HCT116 (cell line): ENCODE results near the gene ZNF462. TPM values are rescaled to one million over a fixed set of nuclear protein-coding genes. Genes with fewer than 3 reads are reported as not detected.

Experiments
- ATAC-seq: fragments of 200-7000 bp; cut with Tn5 transposase; 2 replicates; pipeline ENCODE4 v1.9.1; 2020; ENCODE audit warnings: mild to moderate bottlenecking, moderate library complexity
- BruUV-seq: library from RNA; stranded (reverse); fragments of 400-500 nt; replicated peaks from 2 replicates; lab custom pipeline; 2021; lab: Mats Ljungman, UMichigan
- CTCF ChIA-PET: fragments of 300-600 bp; sonication (Branson Sonifier 250); formaldehyde crosslinking; loops from one replicate; lab custom pipeline; 2021; ENCODE audit warnings: antibody characterized with exemption; lab: Charles Lee
- POLR2A ChIA-PET: fragments of 300-600, 350-600 bp; sonication (Branson Sonifier 250); formaldehyde crosslinking; loops from one replicate; lab custom pipeline; 2021; ENCODE audit warnings: antibody characterized with exemption; lab: Charles Lee
- RAD21 ChIA-PET, 2 experiments: fragments of 300-600 bp; sonication (Branson Sonifier 250); formaldehyde crosslinking; loops; one replicate each; lab custom pipeline; 2023; ENCODE audit warnings: low total read pairs in 2 of 2; ENCODE audit not compliant: uncharacterized antibody in 2 of 2, unreplicated experiment in 2 of 2, low non-redundant PET in 1 of 2; lab: Charles Lee
- DNase-seq: peaks from one replicate; pipeline ENCODE4 v3.0.0-alpha.2; 2010; ENCODE audit warnings: low read depth, low spot score
- H2AFZ ChIP-seq: fragments of 200-600 bp; shearing (Covaris generic), sonication (generic); 2 replicates; pipeline ENCODE4 v1.6.1; 2017; ENCODE audit warnings: low read depth, mixed run types, mixed read lengths, antibody characterized with exemption, low read length; ENCODE audit not compliant: poor library complexity, severe bottlenecking
- H3K27ac ChIP-seq: 2 replicates; pipeline ENCODE4 v1.5.1; 2012; ENCODE audit warnings: low read depth, low read length
- H3K27me3 ChIP-seq: fragments of 200-600 bp; sonication (generic); 2 replicates; pipeline ENCODE4 v1.6.1; 2016; ENCODE audit warnings: mixed run types, low read length, mixed read lengths; ENCODE audit not compliant: insufficient read depth
- H3K36me3 ChIP-seq, 2 experiments: fragments of 200-500 bp in 1 of 2; fragments of 200-600 bp in 1 of 2; sonication (Bioruptor generic) in 1 of 2; sonication (generic) in 1 of 2; 2 replicates each; pipeline versions ENCODE4 v1.5.1 to v1.6.1; 2014 to 2016; ENCODE audit warnings: low read length in 2 of 2, inconsistent platforms in 1 of 2, mixed read lengths in 1 of 2, mixed run types in 1 of 2; ENCODE audit not compliant: insufficient read depth in 2 of 2, control insufficient read depth in 1 of 2
- H3K4me1 ChIP-seq, 2 experiments: fragments of 200-600 bp in 1 of 2; sonication (generic) in 1 of 2; 2 replicates each; pipeline versions ENCODE4 v1.5.1 to v1.6.1; 2012 to 2017; ENCODE audit warnings: low read length in 2 of 2, inconsistent platforms in 1 of 2, mild to moderate bottlenecking in 1 of 2, mixed read lengths in 1 of 2, mixed run types in 1 of 2, moderate library complexity in 1 of 2; ENCODE audit not compliant: insufficient read depth in 2 of 2, control insufficient read depth in 1 of 2
- H3K4me2 ChIP-seq: fragments of 200-600 bp; sonication (generic); 2 replicates; pipeline ENCODE4 v1.6.1; 2017; ENCODE audit warnings: mixed run types, low read length, mixed read lengths
- H3K4me3 ChIP-seq, 2 experiments: fragments of 200-600 bp in 1 of 2; sonication (generic) in 1 of 2; replicated peaks in 1 of 2; 2 replicates each; pipeline ENCODE4 v1.5.1; 2011 to 2016; ENCODE audit warnings: low read length in 2 of 2, control low read depth in 1 of 2, low read depth in 1 of 2, mild to moderate bottlenecking in 1 of 2, mixed read lengths in 1 of 2, mixed run types in 1 of 2
- H3K79me2 ChIP-seq: fragments of 200-600 bp; sonication (generic); 2 replicates; pipeline ENCODE4 v1.6.1; 2017; ENCODE audit warnings: mild to moderate bottlenecking, mixed run types, low read length, moderate library complexity, mixed read lengths; ENCODE audit not compliant: insufficient read depth
- H3K9ac ChIP-seq: fragments of 200-600 bp; sonication (generic); 2 replicates; pipeline ENCODE4 v1.6.1; 2016; ENCODE audit warnings: low read length, mixed read lengths
- H3K9me2 ChIP-seq: fragments of 200-600 bp; sonication (generic), shearing (Covaris generic); 2 replicates; pipeline ENCODE4 v1.6.1; 2017; ENCODE audit warnings: mixed run types, mild to moderate bottlenecking, moderate library complexity; ENCODE audit not compliant: insufficient read depth
- H3K9me3 ChIP-seq, 2 experiments: fragments of 200-500 bp in 1 of 2; fragments of 200-600 bp in 1 of 2; sonication (Bioruptor generic) in 1 of 2; sonication (generic) in 1 of 2; 2 replicates each; pipeline ENCODE4 v1.6.1; 2014 to 2017; ENCODE audit warnings: low read length in 2 of 2, mixed read lengths in 2 of 2, inconsistent platforms in 1 of 2, low read depth in 1 of 2, mild to moderate bottlenecking in 1 of 2, mixed run types in 1 of 2, moderate library complexity in 1 of 2; ENCODE audit not compliant: control insufficient read depth in 1 of 2, insufficient read depth in 1 of 2
- H4K20me1 ChIP-seq: fragments of 200-600 bp; sonication (generic), shearing (Covaris generic); 2 replicates; pipeline ENCODE4 v1.6.1; 2017; ENCODE audit warnings: mixed run types, mild to moderate bottlenecking, moderate library complexity; ENCODE audit not compliant: insufficient read depth
- EGR1 ChIP-seq: IDR thresholded peaks from 2 replicates; pipeline ENCODE4 v1.6.1; 2012; ENCODE audit warnings: low read depth
- FOSL1 ChIP-seq: IDR thresholded peaks from 2 replicates; pipeline ENCODE4 v1.6.1; 2012; ENCODE audit warnings: low read depth
- JUND ChIP-seq: IDR thresholded peaks from 2 replicates; pipeline ENCODE4 v1.6.1; 2012
- POLR2A ChIP-seq: IDR thresholded peaks from 2 replicates; pipeline ENCODE4 v1.7.0; 2011; ENCODE audit warnings: borderline replicate concordance; ENCODE audit not compliant: insufficient read depth, insufficient read length; ENCODE audit errors: extremely low read depth
- RAD21 ChIP-seq: IDR thresholded peaks from 2 replicates; pipeline ENCODE4 v1.6.1; 2012; ENCODE audit warnings: low read depth, mild to moderate bottlenecking
- ZBTB33 ChIP-seq: IDR thresholded peaks from 2 replicates; pipeline ENCODE4 v1.6.1; 2011; ENCODE audit warnings: mild to moderate bottlenecking, low read length, moderate library complexity; ENCODE audit not compliant: insufficient replicate concordance; ENCODE audit errors: extremely low read depth
- intact Hi-C: fragments of 100-400 bp; cut with micrococcal nuclease; formaldehyde crosslinking; loops from 2 replicates; pipeline ENCODE4 v1.10.0; 2022
- total RNA-seq: library from RNA; stranded (reverse); gene quantifications from one replicate; pipeline ENCODE4 v1.2.1, GENCODE V29; 2021; ENCODE audit not compliant: unreplicated experiment
- TF ChIP-seq, protein P1 (sequence below): IDR thresholded peaks from 2 replicates; pipeline ENCODE4 v1.6.1; 2012
- TF ChIP-seq, protein P2 (sequence below): IDR thresholded peaks from 2 replicates; pipeline ENCODE4 v1.6.1; 2012; ENCODE audit warnings: low read depth

Gene ZNF462
- total RNA-seq, 1 experiment from 2014 or later: 18.1 TPM

DNA sequence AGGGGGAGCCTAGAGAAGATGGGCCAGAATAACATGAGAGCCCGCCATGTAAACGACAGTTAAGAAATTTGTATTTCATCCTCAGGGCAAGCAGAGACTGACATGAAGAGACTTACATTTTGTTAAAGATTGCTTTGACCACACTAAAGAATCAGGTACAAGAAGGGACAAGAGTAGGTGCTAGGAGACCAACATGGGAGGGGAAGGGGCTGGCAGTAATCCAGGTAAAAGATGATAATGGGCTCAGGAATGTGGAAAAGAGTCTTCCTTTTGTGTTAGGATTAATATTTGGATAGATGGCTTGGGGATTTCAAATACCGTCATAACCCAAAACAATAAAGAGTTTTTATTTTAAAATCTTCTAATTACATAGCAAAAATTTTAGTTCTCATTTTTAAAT is 137.3 kb downstream of the ZNF462 start:
- ChIA-PET CTCF (no interaction called here), POLR2A (no interaction called here), RAD21 (no interaction called here)
- Histone ChIP-seq H3K4me3 (no peak overlapping the region), H3K9me2 (no peaks in the 10 kb centered on the region), H3K27me3 (no peaks in the 10 kb centered on the region), H2AFZ (no peak overlapping the region), H3K36me3 (no peaks in the 10 kb centered on the region), H3K9ac (no peak overlapping the region), H3K27ac (no peak overlapping the region), H3K9me3 (no peaks in the 10 kb centered on the region), H3K4me2 (no peak overlapping the region), H3K79me2 (no peaks in the 10 kb centered on the region), H4K20me1 (no peaks in the 10 kb centered on the region), H3K4me1 (no peaks in the 10 kb centered on the region)
- BruUV-seq: no TSS peak
- intact Hi-C loops: no loop called here
- TF ChIP-seq, protein P1, sequence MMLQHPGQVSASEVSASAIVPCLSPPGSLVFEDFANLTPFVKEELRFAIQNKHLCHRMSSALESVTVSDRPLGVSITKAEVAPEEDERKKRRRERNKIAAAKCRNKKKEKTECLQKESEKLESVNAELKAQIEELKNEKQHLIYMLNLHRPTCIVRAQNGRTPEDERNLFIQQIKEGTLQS: no peak
- TF ChIP-seq ZBTB33: no peak
- TF ChIP-seq EGR1: no peak
- no peak for TF ChIP-seq RAD21
- no peak for TF ChIP-seq POLR2A
- no peak for TF ChIP-seq JUND
- TF ChIP-seq, protein P2, sequence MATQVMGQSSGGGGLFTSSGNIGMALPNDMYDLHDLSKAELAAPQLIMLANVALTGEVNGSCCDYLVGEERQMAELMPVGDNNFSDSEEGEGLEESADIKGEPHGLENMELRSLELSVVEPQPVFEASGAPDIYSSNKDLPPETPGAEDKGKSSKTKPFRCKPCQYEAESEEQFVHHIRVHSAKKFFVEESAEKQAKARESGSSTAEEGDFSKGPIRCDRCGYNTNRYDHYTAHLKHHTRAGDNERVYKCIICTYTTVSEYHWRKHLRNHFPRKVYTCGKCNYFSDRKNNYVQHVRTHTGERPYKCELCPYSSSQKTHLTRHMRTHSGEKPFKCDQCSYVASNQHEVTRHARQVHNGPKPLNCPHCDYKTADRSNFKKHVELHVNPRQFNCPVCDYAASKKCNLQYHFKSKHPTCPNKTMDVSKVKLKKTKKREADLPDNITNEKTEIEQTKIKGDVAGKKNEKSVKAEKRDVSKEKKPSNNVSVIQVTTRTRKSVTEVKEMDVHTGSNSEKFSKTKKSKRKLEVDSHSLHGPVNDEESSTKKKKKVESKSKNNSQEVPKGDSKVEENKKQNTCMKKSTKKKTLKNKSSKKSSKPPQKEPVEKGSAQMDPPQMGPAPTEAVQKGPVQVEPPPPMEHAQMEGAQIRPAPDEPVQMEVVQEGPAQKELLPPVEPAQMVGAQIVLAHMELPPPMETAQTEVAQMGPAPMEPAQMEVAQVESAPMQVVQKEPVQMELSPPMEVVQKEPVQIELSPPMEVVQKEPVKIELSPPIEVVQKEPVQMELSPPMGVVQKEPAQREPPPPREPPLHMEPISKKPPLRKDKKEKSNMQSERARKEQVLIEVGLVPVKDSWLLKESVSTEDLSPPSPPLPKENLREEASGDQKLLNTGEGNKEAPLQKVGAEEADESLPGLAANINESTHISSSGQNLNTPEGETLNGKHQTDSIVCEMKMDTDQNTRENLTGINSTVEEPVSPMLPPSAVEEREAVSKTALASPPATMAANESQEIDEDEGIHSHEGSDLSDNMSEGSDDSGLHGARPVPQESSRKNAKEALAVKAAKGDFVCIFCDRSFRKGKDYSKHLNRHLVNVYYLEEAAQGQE: no peak
- no peak for TF ChIP-seq FOSL1
- DNase-seq: no peak
- ATAC-seq: no peak
